Loucy (cell line): ENCODE measurements around the gene FAM111B.
"Not testable (repeated sequence)": the region's sequence is repeated elsewhere in the genome, so short reads cannot be mapped to it uniquely, and the experiment has no call there.

Experiments used
- H2AFZ ChIP-seq: fragments of 200-600 bp; sonication (generic); 2 replicates; pipeline ENCODE4 v1.6.0; 2016; ENCODE audit warnings: antibody characterized with exemption, mild to moderate bottlenecking, low read length, moderate library complexity
- H3F3A ChIP-seq: fragments of 200-600 bp; 2 replicates; pipeline ENCODE4 v1.6.0; 2016; ENCODE audit warnings: antibody characterized with exemption, low read depth, mild to moderate bottlenecking
- H3K27me3 ChIP-seq: fragments of 200-600 bp; sonication (generic); 2 replicates; pipeline ENCODE4 v1.6.1; 2014; ENCODE audit warnings: low read length, mild to moderate bottlenecking; ENCODE audit not compliant: insufficient read depth, poor library complexity, severe bottlenecking
- H3K36me3 ChIP-seq: fragments of 200-600 bp; sonication (generic); 2 replicates; pipeline ENCODE4 v1.6.1; 2016; ENCODE audit warnings: low read length; ENCODE audit not compliant: insufficient read depth
- H3K4me1 ChIP-seq: fragments of 200-600 bp; sonication (generic); 2 replicates; pipeline ENCODE4 v1.5.1; 2014; ENCODE audit warnings: low read length, mild to moderate bottlenecking; ENCODE audit not compliant: insufficient read depth, poor library complexity, severe bottlenecking
- H3K4me2 ChIP-seq: fragments of 200-600 bp; sonication (generic); 2 replicates; pipeline ENCODE4 v1.6.0; 2014; ENCODE audit warnings: antibody characterized with exemption, low read length, low read depth, mild to moderate bottlenecking; ENCODE audit not compliant: poor library complexity, severe bottlenecking
- H3K4me3 ChIP-seq: fragments of 200-600 bp; sonication (generic); 2 replicates; pipeline ENCODE4 v1.5.1; 2014; ENCODE audit warnings: low read length, mild to moderate bottlenecking, mixed read lengths; ENCODE audit not compliant: poor library complexity, severe bottlenecking
- H3K79me2 ChIP-seq: fragments of 200-600 bp; sonication (generic); 2 replicates; pipeline ENCODE4 v1.6.1; 2014; ENCODE audit warnings: low read length; ENCODE audit not compliant: insufficient read depth
- H3K9ac ChIP-seq: fragments of 200-600 bp; sonication (generic); 2 replicates; pipeline ENCODE4 v1.6.0; 2014; ENCODE audit warnings: mild to moderate bottlenecking, low read depth, low read length, moderate library complexity; ENCODE audit not compliant: poor library complexity, severe bottlenecking
- H3K9me2 ChIP-seq: fragments of 200-600 bp; sonication (generic); replicated peaks from 2 replicates; pipeline ENCODE4 v1.6.1; 2016; ENCODE audit warnings: low read depth, low read length, mixed read lengths
- H3K9me3 ChIP-seq: fragments of 200-600 bp; sonication (generic); 2 replicates; pipeline ENCODE4 v1.6.1; 2014; ENCODE audit warnings: mild to moderate bottlenecking, antibody characterized with exemption, low read length, low read depth; ENCODE audit not compliant: insufficient read depth
- H4K20me1 ChIP-seq: fragments of 200-600 bp; sonication (generic); 2 replicates; pipeline ENCODE4 v1.6.0; 2014; ENCODE audit warnings: antibody characterized with exemption, low read length, mild to moderate bottlenecking; ENCODE audit not compliant: insufficient read depth, poor library complexity, severe bottlenecking
- CTCF ChIP-seq: fragments of 200-600 bp; sonication (generic); conservative IDR thresholded peaks from 2 replicates; pipeline ENCODE4 v1.5.1; 2014; ENCODE audit warnings: mild to moderate bottlenecking, antibody characterized with exemption, low read length
- EZH2phosphoT487 ChIP-seq: fragments of 200-600 bp; IDR thresholded peaks from 2 replicates; pipeline ENCODE4 v1.6.1; 2018; ENCODE audit warnings: antibody characterized with exemption, mild to moderate bottlenecking, moderate library complexity, borderline replicate concordance

The FAM111B gene, protein sequence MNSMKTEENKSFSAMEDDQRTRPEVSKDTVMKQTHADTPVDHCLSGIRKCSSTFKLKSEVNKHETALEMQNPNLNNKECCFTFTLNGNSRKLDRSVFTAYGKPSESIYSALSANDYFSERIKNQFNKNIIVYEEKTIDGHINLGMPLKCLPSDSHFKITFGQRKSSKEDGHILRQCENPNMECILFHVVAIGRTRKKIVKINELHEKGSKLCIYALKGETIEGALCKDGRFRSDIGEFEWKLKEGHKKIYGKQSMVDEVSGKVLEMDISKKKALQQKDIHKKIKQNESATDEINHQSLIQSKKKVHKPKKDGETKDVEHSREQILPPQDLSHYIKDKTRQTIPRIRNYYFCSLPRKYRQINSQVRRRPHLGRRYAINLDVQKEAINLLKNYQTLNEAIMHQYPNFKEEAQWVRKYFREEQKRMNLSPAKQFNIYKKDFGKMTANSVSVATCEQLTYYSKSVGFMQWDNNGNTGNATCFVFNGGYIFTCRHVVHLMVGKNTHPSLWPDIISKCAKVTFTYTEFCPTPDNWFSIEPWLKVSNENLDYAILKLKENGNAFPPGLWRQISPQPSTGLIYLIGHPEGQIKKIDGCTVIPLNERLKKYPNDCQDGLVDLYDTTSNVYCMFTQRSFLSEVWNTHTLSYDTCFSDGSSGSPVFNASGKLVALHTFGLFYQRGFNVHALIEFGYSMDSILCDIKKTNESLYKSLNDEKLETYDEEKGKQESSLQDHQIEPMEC

GRCh38 chr11:59106363-59107336 lies at the start of gene FAM111B:
FAM111B (plus strand) TSS chr11:59107237; CDS start chr11:59109626, 2,389 bp downstream.
- no peaks in the 10 kb centered on the region for H3K27me3 ChIP-seq
- no peaks in the 10 kb centered on the region for H3K9me2 ChIP-seq
- H3K9ac ChIP-seq, result peak within 1 kb of the TSS; percentile 84
- no peaks in the 10 kb centered on the region for H3K36me3 ChIP-seq
- H3K4me3 ChIP-seq, result peak within 1 kb of the TSS; percentile 89
- no peaks in the 10 kb centered on the region for H3K9me3 ChIP-seq
- peak within 1 kb of the TSS; percentile 96 for H2AFZ ChIP-seq
- peaks cover 3% of the 10 kb centered on the region for H4K20me1 ChIP-seq
- peaks cover 58% of the 10 kb centered on the region for H3K79me2 ChIP-seq
- TF ChIP-seq EZH2phosphoT487 (no peak), CTCF (no peak)
- H3K4me1 ChIP-seq, result peaks cover 51% of the 10 kb centered on the region
- H3K4me2 ChIP-seq, result peak within 1 kb of the TSS; percentile 91
- H3F3A ChIP-seq, result no peaks in the 10 kb centered on the region

GRCh38 chr11:59058120-59059033 lies 48.7 kb upstream of the FAM111B start:
- H3K79me2 ChIP-seq, H3K36me3 ChIP-seq, H3K27me3 ChIP-seq, H3F3A ChIP-seq, H3K9me2 ChIP-seq, H3K9me3 ChIP-seq, H4K20me1 ChIP-seq: not testable (repeated sequence)
- H3K4me2 ChIP-seq, result peak overlapping the region; percentile 69
- H3K4me1 ChIP-seq, result peaks cover 17% of the 10 kb centered on the region
- peak overlapping the region; percentile 87 for H2AFZ ChIP-seq
- peak; percentile 94 for TF ChIP-seq CTCF
- H3K9ac ChIP-seq, result peak overlapping the region; percentile 61
- H3K4me3 ChIP-seq, result peak overlapping the region; percentile 74

DNA sequence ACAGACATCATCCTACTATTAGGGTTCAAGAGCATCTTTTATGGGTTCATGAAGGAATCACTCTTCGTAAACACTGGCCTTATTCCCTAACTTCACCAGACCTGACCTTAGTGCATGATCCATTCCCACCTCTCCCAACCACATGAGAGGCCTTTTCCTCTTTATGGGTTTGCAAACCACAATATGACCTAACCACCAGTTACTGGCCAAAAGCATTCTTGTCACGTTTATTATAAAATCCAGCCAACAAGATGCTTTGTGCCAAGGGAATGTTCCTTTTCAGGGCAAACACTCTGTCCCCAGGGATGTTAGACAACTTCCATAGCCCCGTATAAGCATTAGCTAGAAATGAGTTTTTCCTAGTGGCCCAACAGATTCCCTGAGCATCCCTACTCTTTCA lies 46.9 kb upstream of the FAM111B start:
- H3K4me1 ChIP-seq, H2AFZ ChIP-seq, H3F3A ChIP-seq, H3K9me2 ChIP-seq, H3K79me2 ChIP-seq, H3K4me3 ChIP-seq, H3K4me2 ChIP-seq, H3K36me3 ChIP-seq, H3K9me3 ChIP-seq, H4K20me1 ChIP-seq, H3K27me3 ChIP-seq, H3K9ac ChIP-seq: not testable (repeated sequence)
